Measurements from ENCODE around the gene THRAP3.

GRCh38 chr1:36305915-36306209, 81.6 kb downstream of the THRAP3 start:
- no peak for TF ChIP-seq CTCF (IDR thresholded peaks at IDR 0.05)
- no peak for TF ChIP-seq POLR2A (IDR thresholded peaks at IDR 0.05)

Data from thyroid gland (tissue), 4 donors.